Measurements from ENCODE around the gene CENPX. TPM values are rescaled to one million over a fixed set of nuclear protein-coding genes. Genes with fewer than 3 reads are reported as not detected.
A peak's percentile ranks its signal among the peaks of the same experiment; 100 is the strongest.

The CENPX gene
- total RNA-seq, 2 experiments from 2014 or later: 83.0 to 85.8 TPM

GRCh38 chr17:82019690-82020571 is 2.7 kb downstream of the CENPX start:
- ChIA-PET CTCF (interaction anchor here (0.6 to 6.4 kb wide), 21 partner anchors 11 to 134 kb away, joined by 3 to 174 read pairs (median 4); partner anchors contain the start of genes ASPSCR1, DCXR, MAFG and NOTUM), POLR2A (interaction anchor here (1.0 to 1.5 kb wide), 2 partner anchors 41 to 60 kb away, joined by 3 to 7 read pairs; partner anchors contain the start of gene NOTUM)
- H3K27ac Mint-ChIP-seq: no peak overlapping the region
- DNase-seq: peak; percentile 77
- H3K36me3 Mint-ChIP-seq: no peaks in the 10 kb centered on the region
- H3K4me3 Mint-ChIP-seq: no peak overlapping the region
- peaks cover 24% of the 10 kb centered on the region for H3K4me1 Mint-ChIP-seq (ENCODE audit: low read depth)
- intact Hi-C loops (cut with micrococcal nuclease): no loop called here
- no peaks in the 10 kb centered on the region for H3K9me3 Mint-ChIP-seq
- no peaks in the 10 kb centered on the region for H3K27me3 Mint-ChIP-seq

GRCh38 chr17:82018989-82019689 is 3.5 kb downstream of the CENPX start:
- Mint-ChIP-seq H3K27ac (no peak overlapping the region), H3K27me3 (no peaks in the 10 kb centered on the region), H3K36me3 (no peaks in the 10 kb centered on the region), H3K4me1 (ENCODE audit: low read depth) (peaks cover 21% of the 10 kb centered on the region), H3K4me3 (no peak overlapping the region), H3K9me3 (no peaks in the 10 kb centered on the region)
- ChIA-PET CTCF (interaction anchor here (0.6 to 6.4 kb wide), 19 partner anchors 11 to 135 kb away, joined by 3 to 174 read pairs (median 4); partner anchors contain the start of genes ASPSCR1, DCXR, MAFG and NOTUM), POLR2A (interaction anchor here (1.0 to 1.5 kb wide), 2 partner anchors 40 to 59 kb away, joined by 3 to 7 read pairs; partner anchors contain the start of gene NOTUM)
- no peak for DNase-seq
- intact Hi-C loops (cut with micrococcal nuclease): no loop called here

GRCh38 chr17:82018152-82018988 is 4.3 kb downstream of the CENPX start:
- POLR2A ChIA-PET: interaction anchor here (0.6 kb wide), 1 partner anchor 162 kb away, joined by 3 read pairs; no protein-coding TSS in a partner anchor
- no peaks in the 10 kb centered on the region for H3K9me3 Mint-ChIP-seq
- DNase-seq: no peak
- H3K4me1 Mint-ChIP-seq (ENCODE audit: low read depth): peaks cover 16% of the 10 kb centered on the region
- no peak overlapping the region for H3K4me3 Mint-ChIP-seq
- H3K27me3 Mint-ChIP-seq: no peaks in the 10 kb centered on the region
- no peak overlapping the region for H3K27ac Mint-ChIP-seq
- intact Hi-C loops (cut with micrococcal nuclease): no loop called here
- CTCF ChIA-PET: interaction anchor here (0.6 to 6.4 kb wide), 5 partner anchors 12 to 84 kb away, joined by 3 to 174 read pairs (median 3); partner anchors contain the start of genes DCXR, NOTUM and RAC3
- H3K36me3 Mint-ChIP-seq: no peaks in the 10 kb centered on the region

GRCh38 chr17:82017612-82018151 is 5.0 kb downstream of the CENPX start:
- DNase-seq: no peak
- POLR2A ChIA-PET: interaction anchor here (0.6 kb wide), 1 partner anchor 162 kb away, joined by 3 read pairs; no protein-coding TSS in a partner anchor
- Mint-ChIP-seq H3K4me3 (no peak overlapping the region), H3K27ac (no peak overlapping the region), H3K36me3 (no peaks in the 10 kb centered on the region), H3K27me3 (no peaks in the 10 kb centered on the region), H3K9me3 (no peaks in the 10 kb centered on the region), H3K4me1 (ENCODE audit: low read depth) (peaks cover 16% of the 10 kb centered on the region)
- intact Hi-C loops (cut with micrococcal nuclease): no loop called here
- CTCF ChIA-PET: interaction anchor here (0.6 kb wide), 1 partner anchor 84 kb away, joined by 3 read pairs; no protein-coding TSS in a partner anchor

- ChIA-PET POLR2A (interaction anchor here (0.6 kb wide), 1 partner anchor 162 kb away, joined by 3 read pairs; no protein-coding TSS in a partner anchor), CTCF (no interaction called here)
- no peak for DNase-seq
- Mint-ChIP-seq H3K4me1 (ENCODE audit: low read depth) (peaks cover 15% of the 10 kb centered on the region), H3K4me3 (no peak overlapping the region), H3K27ac (no peak overlapping the region), H3K36me3 (no peaks in the 10 kb centered on the region), H3K27me3 (no peaks in the 10 kb centered on the region), H3K9me3 (no peaks in the 10 kb centered on the region)
- intact Hi-C loops (cut with micrococcal nuclease): no loop called here
These were observed 5.7 kb downstream of the CENPX start for GRCh38 chr17:82016875-82017459.

- no peak overlapping the region for H3K4me3 Mint-ChIP-seq
- no peak for DNase-seq
- peaks cover 8% of the 10 kb centered on the region for H3K4me1 Mint-ChIP-seq (ENCODE audit: low read depth)
- H3K27me3 Mint-ChIP-seq: no peaks in the 10 kb centered on the region
- intact Hi-C loops (cut with micrococcal nuclease): no loop called here
- ChIA-PET CTCF (interaction anchor here (1.6 kb wide), 1 partner anchor 14 kb away, joined by 3 read pairs; no protein-coding TSS in a partner anchor), POLR2A (no interaction called here)
- H3K27ac Mint-ChIP-seq: no peak overlapping the region
- no peaks in the 10 kb centered on the region for H3K9me3 Mint-ChIP-seq
- no peaks in the 10 kb centered on the region for H3K36me3 Mint-ChIP-seq
These were observed 6.4 kb downstream of the CENPX start for GRCh38 chr17:82016061-82016874.

- Mint-ChIP-seq H3K27me3 (no peaks in the 10 kb centered on the region), H3K9me3 (no peaks in the 10 kb centered on the region), H3K36me3 (no peaks in the 10 kb centered on the region), H3K4me1 (ENCODE audit: low read depth) (no peaks in the 10 kb centered on the region), H3K27ac (no peak overlapping the region), H3K4me3 (no peak overlapping the region)
- ChIA-PET POLR2A (no interaction called here), CTCF (interaction anchor here (1.6 kb wide), 1 partner anchor 15 kb away, joined by 3 read pairs; no protein-coding TSS in a partner anchor)
- DNase-seq: no peak
- intact Hi-C loops (cut with micrococcal nuclease): no loop called here
These were observed 7.2 kb downstream of the CENPX start for GRCh38 chr17:82015311-82015971.

- H3K4me1 Mint-ChIP-seq (ENCODE audit: low read depth): no peaks in the 10 kb centered on the region
- no peak for DNase-seq
- ChIA-PET POLR2A (no interaction called here), CTCF (interaction anchor here (1.6 kb wide), 1 partner anchor 15 kb away, joined by 3 read pairs; no protein-coding TSS in a partner anchor)
- H3K27me3 Mint-ChIP-seq: no peaks in the 10 kb centered on the region
- H3K9me3 Mint-ChIP-seq: no peaks in the 10 kb centered on the region
- intact Hi-C loops (cut with micrococcal nuclease): no loop called here
- no peaks in the 10 kb centered on the region for H3K36me3 Mint-ChIP-seq
- no peak overlapping the region for H3K4me3 Mint-ChIP-seq
- no peak overlapping the region for H3K27ac Mint-ChIP-seq
These were observed 7.7 kb downstream of the CENPX start for GRCh38 chr17:82014971-82015310.

GRCh38 chr17:82014432-82014831 is 8.2 kb downstream of the CENPX start:
- no peaks in the 10 kb centered on the region for H3K4me1 Mint-ChIP-seq (ENCODE audit: low read depth)
- H3K9me3 Mint-ChIP-seq: no peaks in the 10 kb centered on the region
- no peak overlapping the region for H3K27ac Mint-ChIP-seq
- no peaks in the 10 kb centered on the region for H3K36me3 Mint-ChIP-seq
- intact Hi-C loops (cut with micrococcal nuclease): no loop called here
- no peak overlapping the region for H3K4me3 Mint-ChIP-seq
- CTCF ChIA-PET: interaction anchor here (1.6 kb wide), 1 partner anchor 16 kb away, joined by 3 read pairs; no protein-coding TSS in a partner anchor
- no peak for DNase-seq
- no peaks in the 10 kb centered on the region for H3K27me3 Mint-ChIP-seq
- POLR2A ChIA-PET: no interaction called here

- Mint-ChIP-seq H3K27me3 (no peaks in the 10 kb centered on the region), H3K9me3 (no peaks in the 10 kb centered on the region), H3K36me3 (no peaks in the 10 kb centered on the region), H3K4me1 (ENCODE audit: low read depth) (no peaks in the 10 kb centered on the region), H3K4me3 (no peak overlapping the region), H3K27ac (no peak overlapping the region)
- intact Hi-C loops (cut with micrococcal nuclease): no loop called here
- POLR2A ChIA-PET: no interaction called here
- CTCF ChIA-PET: interaction anchor here (0.5 to 1.7 kb wide), 2 partner anchors 55 to 424 kb away, joined by 3 to 5 read pairs; no protein-coding TSS in a partner anchor
- no peak for DNase-seq
These were observed 8.8 kb downstream of the CENPX start for GRCh38 chr17:82013772-82014321.

All from activated CD4-positive, alpha-beta memory T cell treated with anti-CD3 and anti-CD28 coated beads for 36 hours (primary cell).